NCI-H1048 (cell line): ENCODE measurements around the gene SMYD1.

Source experiments
- DNase-seq: peaks from one replicate; lab custom pipeline; 2025; lab: John Stamatoyannopoulos, UW

Gene SMYD1

DNA sequence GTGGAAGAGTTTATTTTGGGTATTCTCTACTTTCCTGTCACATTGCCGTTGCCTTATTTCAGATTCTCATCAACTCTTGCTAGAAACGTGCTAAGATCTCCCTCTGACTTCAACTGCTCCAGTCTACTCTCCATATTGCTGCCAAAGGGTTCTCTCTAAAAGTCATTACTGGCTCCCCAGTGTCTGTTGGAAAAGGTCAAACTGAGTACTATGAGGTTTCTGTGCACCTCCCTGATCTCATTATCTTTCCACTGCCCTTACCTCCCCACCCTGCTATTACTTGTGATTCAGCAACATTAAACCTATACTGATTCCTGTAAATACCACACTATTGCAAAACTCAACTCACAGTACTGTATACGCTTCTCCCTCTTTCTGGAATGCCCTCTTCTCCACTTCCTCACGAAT, 10.2 kb upstream of the SMYD1 start:
- no peak for DNase-seq

GRCh38 chr2:88058191-88058590, 9.4 kb upstream of the SMYD1 start:
- no peak for DNase-seq

DNA sequence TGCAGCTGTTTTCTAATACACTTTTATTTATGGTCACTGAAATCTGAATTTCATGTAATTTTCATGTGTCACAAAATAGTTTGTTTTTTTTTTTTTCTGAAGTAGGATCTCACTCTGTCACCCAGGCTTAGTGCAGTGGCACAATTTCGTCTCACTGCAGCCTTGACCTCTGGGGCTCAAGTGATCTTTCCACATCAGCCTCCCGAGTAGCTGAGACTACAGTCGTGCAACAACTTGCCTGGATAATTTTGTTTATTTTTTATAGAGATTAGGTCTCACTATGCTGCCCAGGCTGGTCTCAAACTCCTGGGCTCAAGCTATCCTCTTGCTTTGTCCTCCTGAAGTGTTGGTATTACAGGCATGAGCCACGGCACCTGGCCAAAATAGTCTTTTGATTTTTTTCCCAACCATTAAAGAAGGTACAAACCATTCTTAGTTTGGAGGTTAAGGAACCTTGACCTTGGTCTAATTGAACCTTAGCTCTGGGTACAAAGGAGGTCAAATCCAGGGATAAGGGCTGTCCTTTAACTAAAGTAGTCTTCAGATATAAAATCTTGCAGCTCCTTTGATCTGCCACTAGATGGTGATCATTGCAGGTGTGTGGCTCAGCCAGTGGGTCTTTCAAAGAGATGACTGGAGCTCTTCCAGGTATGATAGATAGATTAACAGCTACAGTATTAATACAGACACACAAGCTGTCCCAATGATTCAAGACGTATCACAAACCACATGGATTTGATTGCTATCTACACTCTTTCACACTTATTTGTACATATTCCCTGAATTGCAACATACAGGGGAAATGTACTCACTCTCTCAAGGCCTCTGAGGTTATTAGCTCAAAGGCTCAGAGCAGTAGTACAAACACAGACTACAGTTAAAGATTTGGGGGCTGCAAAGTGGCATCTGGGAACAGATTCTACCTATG, 7.4 kb upstream of the SMYD1 start:
- DNase-seq = peak; percentile 32

DNA sequence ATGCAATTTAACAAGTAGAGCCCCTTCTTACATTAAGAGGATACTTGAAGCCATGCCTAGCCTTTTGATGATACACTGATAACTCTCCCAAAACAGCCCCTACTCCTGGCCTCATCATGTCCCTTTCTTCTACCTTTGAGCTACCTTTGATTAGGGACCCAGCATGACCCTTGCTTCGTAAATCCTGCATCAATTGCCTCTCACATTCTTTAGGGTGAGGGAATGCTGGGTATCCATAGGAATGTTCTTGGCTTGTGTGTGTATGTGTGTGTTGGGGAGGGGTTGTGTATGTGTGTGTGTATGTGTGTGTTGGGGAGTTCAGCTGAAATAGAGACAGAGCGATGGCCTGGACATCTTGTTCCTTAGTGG, 6.7 kb upstream of the SMYD1 start:
- DNase-seq = no peak

DNA sequence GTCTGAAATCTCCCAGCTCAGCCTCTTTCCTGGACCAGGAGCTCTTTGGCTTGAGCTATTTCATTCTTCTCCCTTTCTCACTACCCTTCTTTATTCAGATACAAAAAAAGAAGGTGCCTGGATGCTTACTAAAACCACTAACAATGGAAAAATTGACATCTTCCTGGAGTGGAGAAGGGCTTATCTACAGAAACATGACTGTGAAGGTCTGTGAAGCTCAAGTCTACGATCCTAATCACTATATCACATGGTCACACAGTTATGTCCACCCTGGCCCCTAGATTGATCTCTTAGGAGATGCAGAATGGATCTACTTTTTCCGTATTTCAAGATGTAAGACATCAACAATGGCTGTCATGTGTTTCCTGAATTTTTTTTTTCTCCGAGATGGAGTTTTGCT, 6.3 kb upstream of the SMYD1 start:
- no peak for DNase-seq

DNA sequence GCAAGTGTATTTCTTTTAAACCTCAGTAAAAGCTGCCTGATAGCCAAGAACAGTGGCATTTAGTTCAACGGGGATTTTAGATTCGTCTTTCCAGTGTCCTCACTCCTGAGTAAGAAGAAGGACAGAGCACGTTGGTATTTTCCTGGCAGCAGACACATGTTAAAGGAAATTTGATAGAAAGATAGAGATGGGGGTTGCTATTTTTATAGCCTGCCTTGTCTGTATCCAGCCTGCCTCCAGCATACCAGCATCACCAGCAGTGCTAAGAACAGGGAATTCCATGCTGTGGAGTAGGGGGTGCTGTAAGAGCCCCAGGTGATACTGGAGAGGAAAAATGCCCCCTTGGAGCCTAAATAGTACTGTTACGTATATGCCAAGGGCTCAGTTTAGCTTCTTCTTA, 1.1 kb upstream of the SMYD1 start:
- no peak for DNase-seq

DNA sequence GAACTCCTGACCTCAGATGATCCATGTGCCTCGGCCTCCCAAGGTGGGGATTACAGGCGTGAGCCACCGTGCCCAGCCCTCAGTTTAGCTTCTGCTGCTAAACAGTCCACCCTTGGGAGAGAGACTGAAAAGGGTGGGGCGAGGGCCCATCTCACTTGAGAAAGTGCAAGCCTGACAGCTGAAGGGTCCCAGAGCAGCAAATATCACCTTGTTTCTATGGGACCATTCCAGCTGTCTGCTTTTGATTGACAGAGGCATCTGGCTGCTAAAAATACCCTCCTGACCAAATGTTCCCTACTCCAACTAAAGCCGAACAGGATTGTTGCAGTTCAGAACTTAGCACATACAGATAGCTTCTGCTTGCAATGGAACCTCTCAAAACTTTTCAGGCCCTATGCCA, 436 bp upstream of the SMYD1 start:
- no peak for DNase-seq

DNA sequence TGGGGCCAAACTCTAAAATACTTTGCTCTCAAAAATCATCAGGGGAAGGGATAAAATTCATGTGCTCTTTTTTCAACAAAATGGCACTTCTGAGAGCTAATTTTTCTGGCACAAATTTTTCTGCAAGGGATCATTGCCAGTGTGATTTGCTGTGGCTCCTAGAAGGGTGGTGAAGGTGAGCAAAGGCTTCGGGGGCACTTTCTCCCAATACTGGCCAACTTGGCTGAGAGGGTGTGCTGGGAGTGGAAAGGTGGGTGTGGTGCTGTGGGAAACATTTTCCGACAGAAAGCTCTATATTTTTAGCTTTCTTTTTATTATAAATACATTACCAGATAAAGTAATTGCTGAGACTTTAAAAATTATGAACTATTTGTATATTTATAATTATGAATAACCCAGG, 419 bp downstream of the SMYD1 start:
- no peak for DNase-seq

DNA sequence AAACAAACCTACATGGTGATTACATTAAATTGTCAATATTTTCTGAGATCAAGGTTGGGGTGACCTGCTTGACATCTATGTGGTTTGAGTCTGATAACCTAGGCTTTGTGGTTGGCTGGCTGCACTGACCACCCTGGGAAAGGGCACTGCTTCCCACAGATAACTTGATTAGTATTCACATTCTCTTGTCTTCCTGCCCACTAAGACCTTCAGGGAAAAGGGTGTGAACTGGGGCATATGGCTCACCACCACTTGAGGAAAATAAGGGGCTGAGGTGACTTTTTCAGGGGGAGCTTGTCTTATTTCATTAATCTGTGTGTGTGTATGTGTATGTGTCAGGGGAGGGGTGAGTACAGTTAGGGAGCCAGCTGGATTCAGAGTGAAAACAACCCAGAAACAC, 1.5 kb downstream of the SMYD1 start:
- no peak for DNase-seq

DNA sequence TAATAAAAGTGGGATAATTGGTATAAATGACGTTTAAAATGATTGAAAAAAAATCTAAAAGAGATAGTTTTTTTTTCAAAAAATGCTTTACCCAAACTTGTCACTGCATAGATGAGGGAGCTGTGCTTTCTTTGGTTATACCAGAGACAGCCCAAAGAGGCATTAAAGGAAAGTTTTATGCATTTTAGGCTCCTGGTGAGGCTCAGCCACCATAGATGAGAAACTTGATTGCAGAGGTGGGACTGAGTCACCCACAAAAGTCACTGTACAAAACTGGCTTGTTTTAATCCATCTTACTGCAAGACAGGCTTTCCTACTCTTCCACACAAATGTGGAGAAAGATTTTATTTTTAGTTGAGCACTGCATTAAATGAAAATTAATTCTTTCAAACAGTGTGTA, 2.4 kb downstream of the SMYD1 start:
- no peak for DNase-seq

GRCh38 chr2:88071365-88071764, 3.7 kb downstream of the SMYD1 start:
- DNase-seq = no peak

DNA sequence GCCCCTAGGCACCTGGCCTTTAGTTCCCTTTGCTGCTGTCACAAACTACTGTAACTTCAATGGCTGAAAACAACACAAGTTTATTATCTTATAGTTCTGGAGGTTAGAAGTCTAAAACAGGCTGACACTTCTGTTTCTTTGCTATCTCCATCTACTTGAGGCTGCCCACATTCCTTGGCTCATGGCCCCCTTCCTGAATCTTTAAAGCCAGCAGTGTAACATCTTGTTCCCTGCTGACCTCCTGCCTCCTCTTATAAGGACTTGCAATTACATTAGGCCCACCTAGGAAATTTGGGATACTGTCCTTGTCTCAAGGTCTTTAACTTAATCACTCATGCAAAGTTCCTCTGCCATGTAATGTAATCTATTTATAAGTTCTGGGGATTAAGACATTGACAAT, 6.5 kb downstream of the SMYD1 start:
- DNase-seq = no peak

DNA sequence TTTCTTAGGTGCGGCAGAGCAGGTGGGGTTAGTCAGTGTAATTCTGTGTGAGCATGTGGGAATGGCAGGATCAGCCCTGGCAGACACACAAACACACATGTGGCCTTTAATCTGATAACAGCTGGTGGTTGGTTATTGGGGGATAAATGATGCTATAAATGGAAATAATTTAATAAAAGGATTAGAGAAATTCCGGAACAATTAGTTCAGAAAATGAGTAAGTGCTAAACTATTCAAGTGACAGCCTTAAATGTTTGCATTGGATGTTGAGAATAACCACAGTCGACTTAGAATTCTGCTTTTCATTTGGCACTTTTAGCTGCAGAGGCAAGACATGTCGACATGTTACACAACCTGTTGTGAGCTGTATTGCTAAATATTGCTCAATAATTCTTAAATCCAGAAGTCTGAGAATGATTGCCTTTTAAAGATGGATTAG, 7.2 kb downstream of the SMYD1 start:
- DNase-seq = no peak

DNA sequence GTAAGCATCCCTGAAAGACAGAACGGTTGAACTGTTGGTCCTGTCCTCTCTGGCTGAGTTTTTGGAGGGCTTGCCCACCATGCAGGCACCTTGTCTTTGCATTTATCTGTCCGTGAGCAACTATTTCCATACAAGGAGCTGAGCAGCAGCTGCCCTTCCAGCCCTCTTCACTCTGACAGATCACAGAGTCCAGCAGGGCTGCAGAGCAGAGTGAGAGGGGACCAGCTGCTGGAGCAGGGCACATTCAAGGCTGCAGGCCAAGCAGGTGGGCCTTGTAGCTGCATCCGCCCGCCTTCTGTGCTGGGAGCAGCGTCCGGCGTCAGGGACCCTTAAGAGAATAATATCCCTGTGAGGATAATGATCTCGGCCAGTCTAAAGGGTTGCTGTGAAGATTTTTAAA, 9.5 kb downstream of the SMYD1 start:
- no peak for DNase-seq

- DNase-seq = no peak
Measured at GRCh38 chr2:88078643-88079172, 11.1 kb downstream of the SMYD1 start.

- DNase-seq = no peak
Measured at GRCh38 chr2:88080545-88080944, 12.9 kb downstream of the SMYD1 start.

GRCh38 chr2:88081924-88082608, 14.4 kb downstream of the SMYD1 start:
- no peak for DNase-seq

- peak; percentile 37 for DNase-seq
Measured at GRCh38 chr2:88082781-88083180, 15.2 kb downstream of the SMYD1 start.

GRCh38 chr2:88085099-88085498, 17.5 kb downstream of the SMYD1 start:
- DNase-seq = no peak

GRCh38 chr2:88085602-88086001, 18.0 kb downstream of the SMYD1 start:
- DNase-seq = no peak

DNA sequence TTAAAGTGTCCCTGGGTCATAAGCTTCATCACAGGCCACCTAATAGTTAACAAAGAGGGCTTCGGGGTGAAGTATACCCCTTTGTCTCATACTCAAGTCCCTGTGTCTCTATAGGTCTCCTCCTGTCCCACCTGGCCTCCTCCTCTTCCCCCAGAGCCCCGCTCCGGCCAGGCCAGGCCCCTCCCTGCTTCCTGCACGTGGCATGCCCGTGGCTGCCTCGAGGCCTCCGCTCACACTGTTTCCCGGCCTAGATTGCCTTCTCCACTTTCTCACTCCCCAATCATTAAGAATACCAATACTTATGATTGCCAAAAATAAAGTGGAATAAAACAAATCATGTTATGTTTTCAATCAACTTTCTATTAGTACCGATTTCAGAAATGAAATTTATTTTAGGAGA, 18.8 kb downstream of the SMYD1 start:
- DNase-seq = no peak

DNA sequence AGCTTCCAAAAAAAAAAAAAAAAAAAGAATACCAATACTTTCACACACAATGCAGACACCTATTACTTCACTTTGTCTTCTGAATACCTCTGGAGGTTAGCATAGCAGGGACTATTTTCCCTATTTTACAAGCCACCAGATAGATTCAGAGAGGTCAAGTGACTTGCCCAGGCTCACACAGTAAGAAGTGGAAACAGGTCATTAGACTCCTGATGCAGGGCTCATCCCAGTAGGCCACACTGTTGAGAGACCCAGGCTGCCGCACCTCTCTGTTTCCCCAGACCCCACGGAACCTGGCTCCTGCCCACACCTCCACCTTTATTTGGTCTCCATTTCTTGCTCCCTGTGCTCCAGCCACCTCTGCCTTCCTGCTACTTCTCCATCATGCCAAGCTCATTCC, 19.4 kb downstream of the SMYD1 start:
- DNase-seq = no peak

GRCh38 chr2:88087763-88088162, 20.1 kb downstream of the SMYD1 start:
- no peak for DNase-seq
